H1 (cell line): ENCODE measurements around the gene PRR16.
"Not testable (repeated sequence)": the region's sequence is repeated elsewhere in the genome, so short reads cannot be mapped to it uniquely, and the experiment has no call there.

Source experiments
- BACH1 ChIP-seq: IDR thresholded peaks from 2 replicates; pipeline ENCODE4 v1.6.1; 2012; ENCODE audit warnings: low read length, improper control_type of control experiment
- CHD1 ChIP-seq: IDR thresholded peaks from 2 replicates; pipeline ENCODE4 v1.6.1; 2012; ENCODE audit warnings: low read depth, low read length, improper control_type of control experiment
- CTCF ChIP-seq, 3 experiments: IDR thresholded peaks; 1 replicate in 2 of 3; 2 replicates in 1 of 3; pipeline versions ENCODE4 v1.5.1 to v1.6.1; 2011; ENCODE audit warnings: low read length in 3 of 3, mild to moderate bottlenecking in 3 of 3, inconsistent platforms in 2 of 3, low read depth in 1 of 3, moderate library complexity in 1 of 3; ENCODE audit not compliant: insufficient read depth in 1 of 3; ENCODE audit errors: control extremely low read depth in 1 of 3
- EP300 ChIP-seq, 2 experiments: IDR thresholded peaks; 1 replicate in 1 of 2; 2 replicates in 1 of 2; pipeline ENCODE4 v1.6.1; 2011 to 2012; ENCODE audit warnings: low read depth in 2 of 2, low read length in 2 of 2, mild to moderate bottlenecking in 2 of 2, borderline replicate concordance in 1 of 2, inconsistent platforms in 1 of 2, moderate library complexity in 1 of 2
- EZH2 ChIP-seq: fragments of 200-600 bp; sonication (generic); IDR thresholded peaks from 2 replicates; pipeline ENCODE4 v1.7.1; 2012; ENCODE audit warnings: low read depth, mild to moderate bottlenecking, moderate library complexity, low read length, inconsistent platforms; ENCODE audit not compliant: severe bottlenecking
- HDAC2 ChIP-seq, 2 experiments: fragments of 300-600 bp in 1 of 2; sonication (generic) in 1 of 2; IDR thresholded peaks; 2 replicates each; pipeline ENCODE4 v1.6.1; 2011 to 2012; ENCODE audit warnings: low read depth in 2 of 2, low read length in 2 of 2, mild to moderate bottlenecking in 2 of 2, moderate library complexity in 2 of 2, borderline replicate concordance in 1 of 2, inconsistent platforms in 1 of 2
- POLR2A ChIP-seq, 2 experiments: IDR thresholded peaks; 1 replicate in 1 of 2; 2 replicates in 1 of 2; pipeline ENCODE4 v1.6.1; 2011; ENCODE audit warnings: low read depth in 2 of 2, low read length in 2 of 2, mild to moderate bottlenecking in 2 of 2; ENCODE audit errors: control extremely low read depth in 1 of 2
- POLR2AphosphoS5 ChIP-seq: IDR thresholded peaks from 2 replicates; pipeline ENCODE4 v1.6.1; 2011; ENCODE audit warnings: low read depth, low read length
- SAP30 ChIP-seq: fragments of 300-600 bp; sonication (generic); IDR thresholded peaks from 2 replicates; pipeline ENCODE4 v1.7.1; 2012; ENCODE audit warnings: low read length, moderate library complexity, mild to moderate bottlenecking, inconsistent platforms; ENCODE audit not compliant: insufficient read depth, insufficient replicate concordance
- YY1 ChIP-seq: IDR thresholded peaks from 2 replicates; pipeline ENCODE4 v1.6.1; 2011; ENCODE audit warnings: low read depth, mild to moderate bottlenecking, low read length

DNA sequence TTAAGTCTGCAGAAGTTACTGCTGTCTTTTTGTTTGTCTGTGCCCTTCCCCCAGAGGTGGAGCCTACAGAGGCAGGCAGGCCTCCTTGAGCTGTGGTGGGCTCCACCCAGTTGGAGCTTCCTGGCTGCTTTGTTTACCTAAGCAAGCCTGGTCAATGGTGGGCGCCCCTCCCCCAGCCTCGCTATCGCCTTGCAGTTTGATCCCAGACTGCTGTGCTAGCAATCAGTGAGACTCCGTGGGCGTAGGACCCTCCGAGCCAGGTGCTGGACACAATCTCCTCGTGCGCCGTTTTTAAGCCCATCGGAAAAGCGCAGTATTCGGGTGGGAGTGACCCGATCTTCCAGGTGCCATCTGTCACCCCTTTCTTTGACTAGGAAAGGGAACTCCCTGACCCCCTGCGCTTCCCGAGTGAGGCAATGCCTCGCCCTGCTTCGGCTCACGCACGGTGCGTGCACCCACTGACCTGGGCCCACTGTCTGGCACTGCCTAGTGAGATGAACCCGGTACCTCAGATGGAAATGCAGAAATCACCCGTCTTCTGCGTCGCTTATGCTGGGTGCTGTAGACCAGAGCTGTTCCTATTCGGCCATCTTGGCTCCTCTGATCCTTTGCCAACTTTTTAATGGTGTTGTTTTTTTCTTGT is 37.3 kb upstream of the PRR16 start:
- not testable (repeated sequence) for TF ChIP-seq HDAC2 (IDR thresholded peaks at IDR 0.05; ENCODE audit: borderline replicate concordance in 1 of 2, low read depth in 2 of 2, low read length in 2 of 2); CTCF (IDR thresholded peaks at IDR 0.05; ENCODE audit: control extremely low read depth in 1 of 3, insufficient read depth in 1 of 3, low read depth in 1 of 3, low read length in 3 of 3); SAP30; EZH2; YY1; CHD1; POLR2A (IDR thresholded peaks at IDR 0.05; ENCODE audit: control extremely low read depth in 1 of 2, low read depth in 2 of 2, low read length in 2 of 2); EP300 (IDR thresholded peaks at IDR 0.05; ENCODE audit: borderline replicate concordance in 1 of 2, low read depth in 2 of 2, low read length in 2 of 2); POLR2AphosphoS5; BACH1
